Stimulated activated CD4-positive, alpha-beta T cell treated with anti-CD3 and anti-CD28 coated beads, Interleukin-1b, Interleukin-23, amount 100 ng/mL, for 1 hour (primary cell): ENCODE data around the gene FAAP24.
"Not testable (repeated sequence)": the region's sequence is repeated elsewhere in the genome, so short reads cannot be mapped to it uniquely, and the experiment has no call there.

Experiments used
- DNase-seq, 2 donors: peaks; one replicate each; pipeline ENCODE4 v3.0.0-alpha.2; 2020; ENCODE audit warnings: low read depth in 2 of 2

The FAAP24 gene

DNA sequence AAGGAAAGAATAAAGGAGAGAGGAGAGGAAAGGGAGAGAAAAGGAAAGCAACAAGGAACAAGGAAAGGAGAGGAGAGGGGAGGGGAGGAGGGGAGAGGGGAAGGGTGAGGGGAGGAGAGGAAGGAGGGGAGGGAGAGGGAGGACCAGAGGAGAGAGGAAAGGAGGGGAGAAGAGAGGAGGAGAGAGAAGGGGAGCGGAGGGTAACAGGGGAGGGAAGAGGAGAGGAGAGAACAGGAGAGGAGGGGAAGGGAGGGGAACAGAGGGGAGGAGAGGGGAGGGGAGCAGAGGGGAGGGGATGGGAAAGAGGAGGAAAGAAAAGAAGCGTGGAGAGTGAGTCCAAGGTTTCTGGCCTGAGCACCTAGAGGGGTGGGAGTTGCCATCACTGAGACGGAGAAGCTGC lies 26.7 kb downstream of the FAAP24 start:
- DNase-seq, result no peak

- DNase-seq, result no peak
Measured at GRCh38 chr19:33000510-33000909, 28.5 kb downstream of the FAAP24 start.

GRCh38 chr19:33000910-33001309 lies 28.9 kb downstream of the FAAP24 start:
- DNase-seq, result no peak

DNA sequence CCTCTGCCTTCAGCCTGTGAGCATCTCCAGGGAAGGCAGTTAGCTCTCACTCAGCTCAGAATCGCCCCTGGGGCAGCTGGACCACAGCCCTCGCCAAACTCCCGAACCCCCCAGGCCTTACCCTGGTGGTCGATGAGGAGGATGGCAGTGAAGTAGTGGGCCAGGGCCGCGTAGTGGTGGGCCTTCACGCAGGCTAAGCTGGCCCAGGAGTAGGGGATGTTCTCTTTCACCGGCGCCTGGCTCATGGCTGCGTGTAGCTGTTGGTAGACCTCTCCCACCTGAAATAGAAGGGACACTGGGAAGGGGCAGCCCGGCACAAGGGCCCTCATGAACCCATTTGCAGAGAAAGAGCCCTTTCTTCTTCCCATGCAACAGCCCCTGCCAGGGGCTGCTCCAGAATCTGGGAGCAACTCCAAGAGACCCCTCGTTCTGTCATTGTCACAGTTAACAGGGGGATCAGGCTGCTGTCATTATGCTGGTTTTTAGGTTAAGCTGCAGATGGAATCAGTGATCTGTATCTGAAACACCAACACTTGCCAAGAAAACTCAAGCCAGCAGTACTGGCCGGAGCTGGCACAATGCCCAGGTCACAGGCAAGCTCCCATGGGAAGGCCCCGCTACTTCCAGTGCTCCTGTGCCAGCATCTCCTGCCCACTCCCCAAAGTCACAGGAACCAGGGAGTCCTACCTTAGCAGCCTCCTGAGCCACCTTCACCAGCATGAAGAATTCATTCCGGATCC lies 30.3 kb downstream of the FAAP24 start:
- not testable (repeated sequence) for DNase-seq

GRCh38 chr19:33003424-33004024 lies 31.5 kb downstream of the FAAP24 start:
- DNase-seq, result not testable (repeated sequence)

DNA sequence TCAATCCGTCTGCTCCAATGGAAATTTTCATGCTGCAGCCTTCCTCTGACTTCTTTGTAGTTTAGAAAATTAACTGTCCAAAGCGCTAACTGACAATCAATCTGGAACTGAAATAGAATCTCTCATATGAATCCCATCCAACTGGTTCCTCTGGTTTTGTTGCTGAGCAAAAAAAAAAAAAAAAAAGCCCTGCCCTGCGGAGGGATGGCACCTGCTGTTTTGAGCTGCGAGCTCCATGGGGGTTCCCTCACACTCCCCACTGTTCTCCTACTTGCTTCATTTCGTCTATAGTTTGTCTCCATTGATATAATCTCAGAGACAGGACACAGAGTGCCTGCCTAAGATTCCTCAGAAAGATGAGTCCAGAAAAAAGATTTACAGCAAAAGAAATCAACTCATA lies 33.4 kb downstream of the FAAP24 start:
- no peak for DNase-seq

DNA sequence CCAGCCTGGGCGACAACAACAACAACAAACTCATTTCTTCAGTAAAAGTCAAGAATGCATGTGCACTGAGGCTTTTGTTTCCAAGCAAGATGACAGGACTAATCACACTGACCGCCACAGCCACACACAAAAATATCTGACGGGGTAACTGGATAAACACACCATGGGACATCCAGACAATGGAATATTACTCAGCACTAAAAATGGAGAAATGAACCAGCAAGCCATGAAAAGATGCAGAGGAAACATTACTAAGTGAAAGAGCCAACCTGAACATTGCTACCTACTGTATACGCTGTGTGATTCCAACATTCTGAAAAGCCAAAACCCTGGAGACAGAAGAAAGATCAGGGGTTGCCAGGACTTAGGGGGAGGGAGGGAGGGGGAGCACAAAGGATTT lies 36.7 kb downstream of the FAAP24 start:
- no peak for DNase-seq

DNA sequence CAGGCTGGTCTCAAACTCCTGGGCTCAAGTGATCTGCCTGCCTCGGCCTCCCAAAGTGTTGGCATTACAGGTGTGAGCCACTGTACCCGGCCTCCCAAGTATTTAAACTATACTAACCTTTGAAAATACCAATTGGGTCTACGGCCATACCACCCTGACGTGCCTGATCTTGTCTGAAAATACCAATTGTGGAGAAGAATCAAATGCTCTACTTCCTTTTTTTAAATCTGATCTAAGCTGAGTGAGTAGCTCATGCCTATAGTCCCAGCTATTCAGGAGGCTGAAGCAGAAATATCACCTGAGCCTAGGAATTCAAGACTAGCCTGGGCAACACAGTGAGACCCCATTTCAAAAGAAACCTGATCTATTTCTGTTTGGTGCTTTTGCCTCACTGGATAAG lies 38.8 kb downstream of the FAAP24 start:
- DNase-seq, result not testable (repeated sequence)

DNA sequence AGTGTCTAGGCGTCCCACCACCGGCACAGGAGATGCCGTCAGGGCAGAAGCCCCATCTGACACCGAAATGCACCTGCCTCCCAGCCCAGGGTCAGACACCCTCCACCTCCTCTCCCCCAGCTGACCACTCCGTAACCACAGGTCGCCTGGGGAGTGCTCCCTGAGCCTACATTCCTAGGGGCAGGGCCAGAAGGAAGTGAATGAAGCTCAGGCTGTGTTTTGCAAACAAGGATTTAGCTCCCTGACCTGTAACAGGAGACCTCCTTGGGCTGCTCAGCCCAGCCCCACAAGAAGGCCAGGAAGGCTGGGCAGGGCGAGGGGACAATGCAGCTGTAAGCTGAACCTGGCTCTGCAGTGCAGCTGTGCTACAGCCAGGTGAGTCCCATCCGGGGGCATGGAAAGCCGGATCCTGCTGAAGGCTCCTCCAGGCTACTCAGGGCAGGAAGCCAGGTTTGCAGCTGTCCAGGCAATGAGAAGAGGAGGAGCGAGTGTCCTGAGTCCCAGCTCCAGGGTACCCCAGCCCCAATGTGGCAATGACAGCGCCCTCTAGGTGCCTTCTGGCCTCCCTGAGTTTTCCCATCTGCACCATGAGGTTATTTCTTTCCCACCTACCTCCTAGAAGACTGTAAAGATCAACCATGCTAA lies 50.6 kb downstream of the FAAP24 start:
- no peak for DNase-seq

DNA sequence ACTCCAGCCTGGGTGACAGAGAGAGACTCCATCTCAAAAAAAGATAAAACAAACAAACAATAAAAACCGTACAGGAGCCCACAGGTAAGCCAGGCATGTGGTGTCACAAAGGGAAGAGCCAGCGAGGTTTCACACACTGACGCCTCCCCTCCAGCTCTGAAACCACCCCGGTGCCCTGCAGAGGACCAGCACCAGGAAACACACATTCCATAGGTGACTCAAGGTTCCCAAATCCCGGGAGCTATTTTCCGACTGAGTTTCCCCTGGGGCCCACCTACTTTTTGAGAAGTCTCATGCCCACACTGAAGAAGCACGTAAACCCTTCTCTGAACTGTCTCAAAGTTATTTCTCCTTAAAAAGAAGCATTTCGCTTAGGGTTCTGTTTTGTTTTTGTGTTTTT lies 52.4 kb downstream of the FAAP24 start:
- no peak for DNase-seq

GRCh38 chr19:33025468-33026238 lies 53.6 kb downstream of the FAAP24 start:
- not testable (repeated sequence) for DNase-seq

GRCh38 chr19:33026602-33027001 lies 54.6 kb downstream of the FAAP24 start:
- not testable (repeated sequence) for DNase-seq
